Peyer's patch (tissue), 4 donors: Measurements from ENCODE around the gene KRT14. TPM values are rescaled to one million over a fixed set of nuclear protein-coding genes. Genes with fewer than 3 reads are reported as not detected.
"Not testable (repeated sequence)": the region's sequence is repeated elsewhere in the genome, so short reads cannot be mapped to it uniquely, and the experiment has no call there.

ENCODE experiments used
- DNase-seq, 3 donors: peaks; one replicate each; pipeline ENCODE4 v3.0.0-alpha.2; 2017 to 2019
- H3K27ac ChIP-seq, 4 donors: fragments of 200-600 bp; sonication (generic); one replicate each; pipeline ENCODE4 v1.5.1; 2016 to 2019
- H3K27me3 ChIP-seq, 2 donors: fragments of 200-600 bp; sonication (generic); one replicate each; pipeline ENCODE4 v1.5.1; 2019
- H3K36me3 ChIP-seq, 3 donors: fragments of 200-600 bp; sonication (generic); one replicate each; pipeline ENCODE4 v1.5.1; 2016 to 2019
- H3K4me1 ChIP-seq, 4 donors: fragments of 200-600 bp; sonication (generic); one replicate each; pipeline ENCODE4 v1.5.1; 2016 to 2019
- H3K4me3 ChIP-seq, 4 donors: fragments of 200-600 bp; sonication (generic); 1 replicate in 3 of 4; 2 replicates in 1 of 4; pipeline ENCODE4 v1.5.1; 2016 to 2019; ENCODE audit warnings: mild to moderate bottlenecking in 1 of 4
- H3K9me3 ChIP-seq, 4 donors: fragments of 200-600 bp; sonication (generic); one replicate each; pipeline ENCODE4 v1.5.1; 2016 to 2019; ENCODE audit warnings: mild to moderate bottlenecking in 1 of 4
- CTCF ChIP-seq, 6 experiments: fragments of 450-650 bp in 4 of 6; fragments of 200-600 bp in 2 of 6; sonication (generic) in 1 of 6; IDR thresholded peaks; one replicate each; pipeline ENCODE4 v1.5.1; 2017 to 2019; ENCODE audit warnings: antibody characterized with exemption in 6 of 6, mild to moderate bottlenecking in 3 of 6, moderate library complexity in 1 of 6
- POLR2A ChIP-seq, 2 donors: fragments of 450-650 bp; IDR thresholded peaks; one replicate each; pipeline ENCODE4 v1.5.1; 2017; ENCODE audit warnings: antibody characterized with exemption in 2 of 2, mild to moderate bottlenecking in 2 of 2, moderate library complexity in 2 of 2
- total RNA-seq, 4 donors: library from RNA; depleted of rRNA; stranded (reverse); fragments of >200 nt; gene quantifications; one replicate each; pipeline ENCODE4 v1.1.0, GENCODE V29; 2016

Gene KRT14
- total RNA-seq, 4 donors from 2014 or later, result 3.4 to 8.9 (median 6.3) TPM

DNA sequence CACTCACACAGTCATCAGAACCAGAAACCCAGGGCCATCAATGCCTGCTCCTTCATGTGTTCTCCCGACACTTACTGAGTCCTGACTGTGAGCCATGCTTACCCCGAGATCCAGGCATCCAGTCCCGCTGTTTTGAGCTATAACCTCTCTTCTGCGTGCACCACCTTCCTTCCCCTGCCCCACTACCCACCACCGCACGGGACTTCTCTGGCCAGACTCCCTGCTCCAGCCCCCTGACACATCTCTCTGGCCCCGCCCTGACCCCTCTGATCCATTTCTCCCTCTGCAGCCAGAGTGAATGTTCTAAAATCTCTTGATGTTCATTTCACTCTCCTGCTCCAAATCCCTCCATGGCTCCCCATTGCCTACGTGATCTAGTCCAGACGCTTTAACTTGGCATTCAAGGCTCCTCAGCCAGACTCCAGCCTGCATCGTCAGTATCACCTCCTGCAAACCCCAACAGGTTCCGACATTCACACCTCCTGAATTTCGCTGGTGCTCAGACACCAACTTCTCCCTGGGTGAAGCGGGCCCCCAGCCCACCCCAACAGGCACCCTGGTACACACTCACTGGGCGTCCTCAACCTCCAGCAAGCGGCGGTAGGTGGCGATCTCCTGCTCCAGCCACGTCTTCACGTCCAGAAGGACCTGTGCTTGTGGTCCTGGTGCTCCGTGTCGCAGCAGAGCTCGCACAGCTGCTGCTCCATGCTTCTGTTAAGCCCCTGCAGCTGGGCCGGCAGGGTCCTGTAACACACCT, 40.8 kb upstream of the KRT14 start:
- peak in 1 of 3 donors; percentile 24 for DNase-seq

DNA sequence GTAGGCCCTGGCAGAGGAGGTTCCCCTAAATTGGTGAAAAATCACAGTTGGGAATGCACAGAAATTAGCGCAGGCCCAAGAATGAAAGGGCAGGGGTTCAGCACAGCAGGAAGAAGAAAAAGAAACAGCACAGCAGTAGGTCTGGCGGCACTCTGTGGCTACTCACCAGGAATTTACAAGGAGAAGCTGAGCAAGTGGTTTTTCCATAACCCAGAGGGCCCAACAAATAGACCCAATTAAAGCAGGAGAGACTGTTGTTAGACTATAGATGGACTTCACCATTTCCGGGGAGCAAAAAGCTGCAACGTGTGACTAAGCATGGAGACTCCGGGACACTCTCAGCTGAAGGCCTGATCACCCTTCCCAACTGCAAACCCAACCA, 40.2 kb upstream of the KRT14 start:
- H3K36me3 ChIP-seq, H3K27ac ChIP-seq, H3K4me3 ChIP-seq, H3K4me1 ChIP-seq, H3K9me3 ChIP-seq, DNase-seq, H3K27me3 ChIP-seq: not testable (repeated sequence)

More for the DNA sequence above, 40.8 kb upstream of the KRT14 start:
- TF ChIP-seq CTCF (IDR thresholded peaks at IDR 0.05) (no peak), POLR2A (IDR thresholded peaks at IDR 0.05) (no peak)
- no peak overlapping the region for H3K4me3 ChIP-seq
- peaks cover 0 to 8% (median 1%) of the 10 kb centered on the region in 4 donors for H3K4me1 ChIP-seq
- H3K27me3 ChIP-seq, result no peaks in the 10 kb centered on the region
- H3K9me3 ChIP-seq, result no peaks in the 10 kb centered on the region
- H3K36me3 ChIP-seq, result no peaks in the 10 kb centered on the region
- no peak overlapping the region for H3K27ac ChIP-seq

- H3K27ac ChIP-seq, H3K27me3 ChIP-seq, H3K36me3 ChIP-seq, H3K4me1 ChIP-seq, H3K9me3 ChIP-seq, H3K4me3 ChIP-seq: not testable (repeated sequence)
- DNase-seq, result peak in 1 of 3 donors; percentile 35
These were observed 39.6 kb upstream of the KRT14 start for GRCh38 chr17:41626028-41626913.

DNA sequence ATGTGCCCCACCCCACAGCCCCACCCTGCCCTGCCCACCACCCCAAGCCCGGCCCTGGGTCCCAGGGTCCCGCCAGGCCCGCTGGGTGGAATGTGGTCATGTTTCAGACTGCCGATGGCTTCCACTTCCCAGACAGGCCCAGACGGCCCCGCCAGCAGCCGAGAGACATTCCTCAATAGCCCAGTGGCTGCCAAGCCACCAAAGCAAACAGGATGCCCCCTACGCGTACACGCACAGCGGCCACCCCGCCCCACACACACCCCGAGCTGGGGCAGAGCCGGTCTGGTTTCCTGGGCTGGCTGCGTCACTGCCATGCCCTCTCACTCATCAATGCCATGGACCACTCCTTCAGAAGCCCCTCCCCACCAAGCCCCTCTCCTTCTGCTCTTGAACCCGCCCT, 38.9 kb upstream of the KRT14 start:
- TF ChIP-seq POLR2A (IDR thresholded peaks at IDR 0.05) (no peak), CTCF (IDR thresholded peaks at IDR 0.05) (no peak)
- DNase-seq, result peak in 1 of 3 donors; percentile 48
- H3K9me3 ChIP-seq, result no peaks in the 10 kb centered on the region
- no peaks in the 10 kb centered on the region for H3K27me3 ChIP-seq
- no peak overlapping the region for H3K27ac ChIP-seq
- no peak overlapping the region for H3K4me3 ChIP-seq
- H3K36me3 ChIP-seq, result no peaks in the 10 kb centered on the region
- no peaks in the 10 kb centered on the region for H3K4me1 ChIP-seq

- DNase-seq, result peak in 1 of 3 donors; percentile 27
- no peaks in the 10 kb centered on the region for H3K36me3 ChIP-seq
- H3K4me3 ChIP-seq, result no peak within 1 kb of the TSS
- H3K4me1 ChIP-seq, result no peaks in the 10 kb centered on the region
- no peaks in the 10 kb centered on the region for H3K9me3 ChIP-seq
- no peak within 1 kb of the TSS for H3K27ac ChIP-seq
- TF ChIP-seq POLR2A (IDR thresholded peaks at IDR 0.05) (no peak), CTCF (IDR thresholded peaks at IDR 0.05) (no peak)
- H3K27me3 ChIP-seq, result no peaks in the 10 kb centered on the region
These were observed 37.8 kb upstream of the KRT14 start, which contains the start of gene KRT17 for GRCh38 chr17:41624208-41625101. Gene KRT17, minus strand, starts transcription at chr17:41624575. Its CDS starts 66 bp downstream, at chr17:41624509.

- H3K27me3 ChIP-seq, H3K9me3 ChIP-seq, H3K27ac ChIP-seq, H3K36me3 ChIP-seq, H3K4me3 ChIP-seq, H3K4me1 ChIP-seq, DNase-seq: not testable (repeated sequence)
These were observed 36.6 kb upstream of the KRT14 start for GRCh38 chr17:41623184-41623861.

DNA sequence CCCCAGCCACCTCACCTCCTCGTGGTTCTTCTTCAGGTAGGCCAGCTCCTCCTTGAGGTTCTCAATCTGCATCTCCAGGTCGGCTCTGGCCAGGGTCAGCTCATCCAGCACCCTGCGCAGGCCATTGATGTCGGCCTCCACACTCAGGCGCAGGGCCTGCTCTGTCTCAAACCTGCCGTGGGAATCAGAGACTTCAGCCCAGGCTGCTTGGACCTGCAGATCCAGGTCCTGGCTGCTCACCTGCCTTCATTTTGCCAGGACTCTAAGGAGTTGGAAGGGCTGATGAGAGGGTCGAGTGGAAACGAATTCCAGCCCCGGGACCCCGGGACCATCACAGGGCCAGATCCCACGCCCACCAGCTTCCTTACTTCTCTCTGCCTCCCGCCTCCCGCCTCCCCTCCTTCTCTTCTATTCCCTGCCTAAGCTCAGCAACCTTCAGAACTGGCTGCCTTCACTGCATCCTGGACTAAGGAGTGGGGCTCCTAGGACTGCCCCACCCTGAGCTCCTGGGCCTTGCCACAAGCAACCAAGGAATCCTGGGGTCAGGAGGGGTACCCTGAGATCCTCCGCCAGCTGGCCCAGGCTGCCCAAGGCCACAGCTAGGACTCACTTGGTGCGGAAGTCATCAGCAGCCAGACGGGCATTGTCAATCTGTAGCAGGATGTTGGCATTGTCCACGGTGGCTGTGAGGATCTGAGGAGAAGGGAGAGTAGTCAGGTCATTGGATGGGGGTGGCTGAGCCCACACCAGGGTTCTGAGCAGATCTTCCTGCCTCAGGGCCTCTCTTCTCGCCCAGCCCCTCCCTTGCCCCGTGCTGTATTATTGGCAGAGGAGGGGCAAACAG, 35.9 kb upstream of the KRT14 start:
- not testable (repeated sequence) for H3K4me1 ChIP-seq, H3K4me3 ChIP-seq, H3K27me3 ChIP-seq, H3K9me3 ChIP-seq, H3K36me3 ChIP-seq, H3K27ac ChIP-seq
- peak in 1 of 3 donors; percentile 26 for DNase-seq
